ENCODE results near the gene DDX6.
"Not testable (repeated sequence)": the region's sequence is repeated elsewhere in the genome, so short reads cannot be mapped to it uniquely, and the experiment has no call there.

- not testable (repeated sequence) for TF ChIP-seq POLR2A, EP300 (IDR thresholded peaks at IDR 0.05)
These were observed 29.0 kb upstream of the DDX6 start for GRCh38 chr11:118820025-118820379.
